Uterus (tissue), 4 donors: ENCODE results near the gene APC. TPM values are rescaled to one million over a fixed set of nuclear protein-coding genes. Genes with fewer than 3 reads are reported as not detected.
"Not testable (repeated sequence)": the region's sequence is repeated elsewhere in the genome, so short reads cannot be mapped to it uniquely, and the experiment has no call there.

Source experiments
- DNase-seq, 2 donors: peaks; one replicate each; pipeline ENCODE4 v3.0.0-alpha.2; 2019 to 2020
- H3K27ac ChIP-seq, 2 donors: fragments of 200-600 bp; sonication (generic); 1 replicate in 1 of 2; 2 replicates in 1 of 2; pipeline ENCODE4 v1.5.1; 2016 to 2018
- H3K27me3 ChIP-seq, 2 donors: fragments of 200-600 bp; sonication (generic); one replicate each; pipeline ENCODE4 v1.5.1; 2018 to 2019; ENCODE audit warnings: control low read depth in 1 of 2
- H3K36me3 ChIP-seq, 2 donors: fragments of 200-600 bp; sonication (generic); one replicate each; pipeline ENCODE4 v1.5.1; 2019; ENCODE audit warnings: control low read depth in 1 of 2
- H3K4me1 ChIP-seq, 2 donors: fragments of 200-600 bp; sonication (generic); one replicate each; pipeline ENCODE4 v1.5.1; 2018 to 2019; ENCODE audit warnings: control low read depth in 1 of 2
- H3K4me3 ChIP-seq, 2 donors: fragments of 200-600 bp; sonication (generic); 1 replicate in 1 of 2; 2 replicates in 1 of 2; pipeline ENCODE4 v1.5.1; 2018 to 2019; ENCODE audit warnings: mild to moderate bottlenecking in 1 of 2
- H3K9me3 ChIP-seq, 2 donors: fragments of 200-600 bp; sonication (generic); one replicate each; pipeline ENCODE4 v1.5.1; 2019; ENCODE audit warnings: control low read depth in 1 of 2
- POLR2A ChIP-seq, 2 donors: fragments of 450-650 bp; IDR thresholded peaks; one replicate each; pipeline ENCODE4 v1.6.1; 2016; ENCODE audit warnings: antibody characterized with exemption in 2 of 2, mild to moderate bottlenecking in 1 of 2, moderate library complexity in 1 of 2
- intact Hi-C: fragments of 100-400 bp; cut with DNase I; formaldehyde crosslinking; loops from one replicate; pipeline ENCODE4 v1.15.1; 2023; ENCODE audit warnings: low total_unique reads
- total RNA-seq, 4 donors: library from RNA; depleted of rRNA in 3 of 4; stranded (reverse); fragments of >200 nt in 3 of 4; gene quantifications; one replicate each; pipeline versions ENCODE4 v1.1.0 to v1.2.4, GENCODE V29; 2014 to 2023
- TF ChIP-seq, protein P1 (sequence below), 4 experiments: fragments of 200-600 bp in 2 of 4; fragments of 450-650 bp in 2 of 4; sonication (generic) in 2 of 4; IDR thresholded peaks; one replicate each; pipeline ENCODE4 v1.5.1; 2016 to 2019; ENCODE audit warnings: antibody characterized with exemption in 4 of 4, mild to moderate bottlenecking in 2 of 4, moderate library complexity in 1 of 4
- donor health status: DM: yes; HTN: yes; CAD: no.

The APC gene
- total RNA-seq, 4 donors from 2014 or later = 45.4 to 132 (median 91.7) TPM

DNA sequence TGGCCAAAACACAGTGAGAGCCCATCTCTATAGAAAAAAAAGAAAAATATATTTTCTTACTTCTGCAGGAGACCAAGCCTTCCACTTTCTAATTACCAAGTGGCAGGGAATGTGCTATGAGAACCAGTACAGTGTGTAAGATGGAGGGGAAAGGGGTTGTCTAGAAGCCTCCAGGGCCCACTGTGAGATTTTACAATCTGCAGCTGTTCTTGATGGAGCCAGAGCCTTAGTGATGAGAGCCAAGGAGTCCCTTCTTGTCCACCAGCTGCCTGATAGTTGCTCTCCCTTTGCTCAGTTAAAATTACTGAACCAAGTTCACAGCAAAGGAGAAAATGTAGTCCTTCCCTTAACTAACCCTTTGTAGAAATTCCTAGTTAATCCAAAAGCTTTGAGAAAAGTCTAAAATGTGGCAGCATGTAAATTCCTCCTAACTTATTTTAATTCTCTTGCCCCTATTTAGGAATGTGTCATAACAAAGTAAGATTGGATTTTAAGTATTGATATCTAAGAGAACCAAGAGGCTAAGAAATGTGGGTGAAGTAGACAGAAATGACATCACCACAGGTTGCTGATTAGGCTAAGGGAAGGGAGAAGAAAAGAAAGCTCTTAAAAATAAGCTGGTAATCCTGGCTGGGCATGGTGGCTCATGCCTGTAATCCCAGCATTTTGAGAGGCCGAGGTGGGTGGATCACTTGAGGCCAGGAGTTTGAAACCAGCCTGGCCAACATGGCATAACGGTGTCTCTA is 142.7 kb downstream of the APC start:
- H3K4me3 ChIP-seq = no peak overlapping the region
- intact Hi-C loops = no loop called here
- no peaks in the 10 kb centered on the region for H3K4me1 ChIP-seq
- DNase-seq = no peak
- no peaks in the 10 kb centered on the region for H3K9me3 ChIP-seq
- no peak overlapping the region for H3K27ac ChIP-seq
- no peaks in the 10 kb centered on the region for H3K36me3 ChIP-seq
- TF ChIP-seq, protein P1, sequence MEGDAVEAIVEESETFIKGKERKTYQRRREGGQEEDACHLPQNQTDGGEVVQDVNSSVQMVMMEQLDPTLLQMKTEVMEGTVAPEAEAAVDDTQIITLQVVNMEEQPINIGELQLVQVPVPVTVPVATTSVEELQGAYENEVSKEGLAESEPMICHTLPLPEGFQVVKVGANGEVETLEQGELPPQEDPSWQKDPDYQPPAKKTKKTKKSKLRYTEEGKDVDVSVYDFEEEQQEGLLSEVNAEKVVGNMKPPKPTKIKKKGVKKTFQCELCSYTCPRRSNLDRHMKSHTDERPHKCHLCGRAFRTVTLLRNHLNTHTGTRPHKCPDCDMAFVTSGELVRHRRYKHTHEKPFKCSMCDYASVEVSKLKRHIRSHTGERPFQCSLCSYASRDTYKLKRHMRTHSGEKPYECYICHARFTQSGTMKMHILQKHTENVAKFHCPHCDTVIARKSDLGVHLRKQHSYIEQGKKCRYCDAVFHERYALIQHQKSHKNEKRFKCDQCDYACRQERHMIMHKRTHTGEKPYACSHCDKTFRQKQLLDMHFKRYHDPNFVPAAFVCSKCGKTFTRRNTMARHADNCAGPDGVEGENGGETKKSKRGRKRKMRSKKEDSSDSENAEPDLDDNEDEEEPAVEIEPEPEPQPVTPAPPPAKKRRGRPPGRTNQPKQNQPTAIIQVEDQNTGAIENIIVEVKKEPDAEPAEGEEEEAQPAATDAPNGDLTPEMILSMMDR (IDR thresholded peaks at IDR 0.05) = no peak
- no peaks in the 10 kb centered on the region for H3K27me3 ChIP-seq

DNA sequence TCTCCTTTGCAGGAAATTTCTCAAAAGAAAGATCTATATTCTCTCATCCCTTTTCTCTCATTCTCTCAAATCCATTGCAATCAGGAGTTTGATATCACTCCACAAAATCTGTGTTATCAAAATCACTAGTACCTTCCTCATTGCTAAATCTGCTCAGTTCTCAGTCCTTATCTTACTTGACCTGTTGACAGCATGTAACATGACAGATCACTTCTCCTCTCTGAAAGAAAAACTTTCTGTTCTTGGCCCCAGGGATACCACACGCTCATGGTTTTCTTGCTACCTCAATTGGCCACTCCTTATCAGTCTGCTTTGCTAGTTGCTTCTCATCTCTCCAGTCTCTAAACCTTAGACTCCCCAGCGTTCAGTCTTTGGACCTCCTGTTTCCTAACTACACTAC is 145.5 kb downstream of the APC start:
- no peak overlapping the region for H3K4me3 ChIP-seq
- no peaks in the 10 kb centered on the region for H3K27me3 ChIP-seq
- no peaks in the 10 kb centered on the region for H3K4me1 ChIP-seq
- TF ChIP-seq POLR2A (IDR thresholded peaks at IDR 0.05) = no peak
- TF ChIP-seq, protein P1 (IDR thresholded peaks at IDR 0.05) = no peak
- no peaks in the 10 kb centered on the region for H3K9me3 ChIP-seq
- no peaks in the 10 kb centered on the region for H3K36me3 ChIP-seq
- no peak for DNase-seq
- intact Hi-C loops = no loop called here
- H3K27ac ChIP-seq = no peak overlapping the region

DNA sequence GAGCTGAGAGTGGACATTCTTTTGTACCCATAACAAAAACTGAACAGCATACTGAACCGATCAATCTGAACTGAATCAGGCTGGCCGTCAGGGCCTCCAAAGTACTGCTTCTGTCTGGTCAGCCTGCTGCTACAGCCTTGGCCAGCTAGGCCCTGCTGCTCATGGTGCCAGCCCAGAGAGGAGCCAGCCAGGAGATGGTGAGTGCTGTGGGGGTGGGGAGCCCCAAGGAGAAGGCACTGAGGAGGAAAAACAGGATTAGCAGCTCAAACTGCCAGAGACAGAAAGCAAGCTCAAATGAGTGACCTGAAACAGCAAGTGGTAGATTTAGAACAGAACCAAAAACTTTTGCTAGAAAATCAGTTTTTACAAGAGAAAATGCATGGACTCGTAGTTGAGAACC is 147.3 kb downstream of the APC start:
- Histone ChIP-seq H3K27me3 (no peaks in the 10 kb centered on the region), H3K9me3 (no peaks in the 10 kb centered on the region), H3K4me1 (no peaks in the 10 kb centered on the region), H3K4me3 (no peak overlapping the region), H3K36me3 (no peaks in the 10 kb centered on the region), H3K27ac (no peak overlapping the region)
- no peak for TF ChIP-seq POLR2A (IDR thresholded peaks at IDR 0.05)
- no peak for DNase-seq
- intact Hi-C loops = no loop called here

DNA sequence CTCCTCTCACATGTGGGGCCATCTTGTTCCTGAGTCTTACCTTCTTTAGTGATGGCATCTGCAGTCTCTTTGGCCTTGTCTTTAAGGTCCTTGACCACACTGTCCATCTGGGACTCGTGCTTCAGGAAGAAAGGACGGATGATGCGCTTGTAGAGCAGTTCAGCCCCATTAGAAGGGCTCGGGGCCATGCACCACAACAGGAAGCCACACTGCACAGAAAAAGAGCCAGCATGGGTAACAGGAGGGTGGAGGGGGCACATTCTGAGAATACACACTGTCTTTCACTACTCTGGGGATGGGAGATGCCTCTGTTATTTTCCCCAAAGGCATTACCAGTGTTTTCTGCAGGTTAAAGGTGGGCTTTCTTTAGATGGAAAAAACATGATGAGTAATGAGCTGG is 149.3 kb downstream of the APC start:
- Histone ChIP-seq H3K27me3 (no peaks in the 10 kb centered on the region), H3K27ac (no peak overlapping the region), H3K9me3 (no peaks in the 10 kb centered on the region), H3K4me1 (no peaks in the 10 kb centered on the region), H3K4me3 (no peak overlapping the region), H3K36me3 (no peaks in the 10 kb centered on the region)
- intact Hi-C loops = no loop called here
- no peak for DNase-seq
- TF ChIP-seq, protein P1 (IDR thresholded peaks at IDR 0.05) = no peak
- no peak for TF ChIP-seq POLR2A (IDR thresholded peaks at IDR 0.05)

DNA sequence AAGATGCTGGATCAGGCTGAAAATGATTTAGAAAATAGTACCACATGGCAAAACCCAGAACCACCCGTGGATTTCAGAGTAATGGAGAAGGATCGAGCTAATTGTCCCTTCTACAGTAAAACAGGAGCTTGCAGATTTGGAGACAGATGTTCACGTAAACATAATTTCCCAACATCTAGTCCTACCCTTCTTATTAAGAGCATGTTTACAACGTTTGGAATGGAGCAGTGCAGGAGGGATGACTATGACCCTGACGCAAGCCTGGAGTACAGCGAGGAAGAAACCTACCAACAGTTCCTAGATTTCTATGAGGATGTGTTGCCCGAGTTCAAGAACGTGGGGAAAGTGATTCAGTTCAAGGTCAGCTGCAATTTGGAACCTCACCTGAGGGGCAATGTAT is 154.4 kb downstream of the APC start:
- DNase-seq, H3K36me3 ChIP-seq, intact Hi-C loops: not testable (repeated sequence)

DNA sequence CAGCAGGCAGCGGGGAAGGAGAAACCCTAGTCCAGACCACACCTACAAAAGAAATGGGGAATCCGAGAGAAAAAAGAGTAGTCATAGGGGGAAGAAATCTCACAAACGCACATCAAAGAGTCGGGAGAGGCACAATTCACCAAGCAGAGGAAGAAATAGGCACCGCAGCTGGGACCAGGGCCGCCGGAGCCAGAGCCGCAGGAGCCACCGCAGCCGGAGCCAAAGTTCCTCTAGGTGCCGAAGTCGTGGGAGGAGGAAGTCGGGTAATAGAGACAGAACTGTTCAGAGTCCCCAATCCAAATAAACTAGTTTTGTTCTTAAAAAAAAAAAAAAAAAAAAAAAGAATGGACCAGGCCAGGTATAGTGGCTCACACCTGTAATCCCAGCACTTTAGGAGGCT is 155.1 kb downstream of the APC start:
- Histone ChIP-seq H3K27me3 (no peaks in the 10 kb centered on the region), H3K36me3 (no peaks in the 10 kb centered on the region), H3K9me3 (no peaks in the 10 kb centered on the region), H3K4me3 (no peak overlapping the region), H3K27ac (no peak overlapping the region), H3K4me1 (no peaks in the 10 kb centered on the region)
- TF ChIP-seq POLR2A (IDR thresholded peaks at IDR 0.05) = no peak
- TF ChIP-seq, protein P1 (IDR thresholded peaks at IDR 0.05) = no peak
- no peak for DNase-seq
- intact Hi-C loops = no loop called here

More for the DNA sequence above, 154.4 kb downstream of the APC start:
- H3K27ac ChIP-seq, H3K4me3 ChIP-seq, H3K27me3 ChIP-seq, H3K9me3 ChIP-seq, H3K4me1 ChIP-seq: not testable (repeated sequence)
